Cardiac fibroblast (primary cell): ENCODE data around the gene LORICRIN.

Experiments used
- DNase-seq, 2 donors: peaks; one replicate each; pipeline versions ENCODE4 v3.0.0 to v3.0.0-alpha.2; 2010; ENCODE audit warnings: low read depth in 2 of 2
- H3K4me3 ChIP-seq, 2 donors: replicated peaks in 1 of 2; 1 replicate in 1 of 2; 2 replicates in 1 of 2; pipeline ENCODE4 v1.5.1; 2011; ENCODE audit warnings: low read depth in 2 of 2, low read length in 2 of 2, mild to moderate bottlenecking in 2 of 2, moderate library complexity in 1 of 2
- CTCF ChIP-seq: IDR thresholded peaks from one replicate; pipeline ENCODE4 v1.5.1; 2011; ENCODE audit warnings: low read depth, mild to moderate bottlenecking, low read length, inconsistent platforms

The LORICRIN gene

GRCh38 chr1:153253693-153254092, 5.8 kb upstream of the LORICRIN start:
- H3K4me3 ChIP-seq, result no peak overlapping the region
- DNase-seq, result no peak
- TF ChIP-seq CTCF, result no peak

GRCh38 chr1:153260585-153261280, 1.2 kb downstream of the LORICRIN start:
- TF ChIP-seq CTCF, result no peak
- no peak for DNase-seq
- H3K4me3 ChIP-seq, result peak overlapping the region in 1 of 2 donors; percentile 19

- DNase-seq, result peak in 1 of 2 donors; percentile 21
- H3K4me3 ChIP-seq, result peak overlapping the region; percentile 16 to 19
- TF ChIP-seq CTCF, result no peak
These were observed 2.0 kb downstream of the LORICRIN start for GRCh38 chr1:153261281-153262069.

- TF ChIP-seq CTCF, result no peak
- DNase-seq, result no peak
- no peak overlapping the region for H3K4me3 ChIP-seq
These were observed 2.5 kb downstream of the LORICRIN start for GRCh38 chr1:153262070-153262366.

GRCh38 chr1:153262462-153263157, 3.1 kb downstream of the LORICRIN start:
- DNase-seq, result no peak
- TF ChIP-seq CTCF, result no peak
- no peak overlapping the region for H3K4me3 ChIP-seq

GRCh38 chr1:153265457-153265856, 6.0 kb downstream of the LORICRIN start:
- H3K4me3 ChIP-seq, result no peak overlapping the region
- DNase-seq, result no peak
- no peak for TF ChIP-seq CTCF
